Tibial nerve (tissue), 3 donors: ENCODE results near the gene LIN28B.
"Not testable (repeated sequence)": the region's sequence is repeated elsewhere in the genome, so short reads cannot be mapped to it uniquely, and the experiment has no call there.

Experiments used
- POLR2A ChIP-seq, 2 donors: fragments of 450-650 bp; IDR thresholded peaks; one replicate each; pipeline ENCODE4 v1.6.1; 2017; ENCODE audit warnings: antibody characterized with exemption in 2 of 2, mild to moderate bottlenecking in 2 of 2, moderate library complexity in 2 of 2
- TF ChIP-seq, protein P1 (sequence below), 5 experiments: fragments of 200-600 bp in 3 of 5; fragments of 450-650 bp in 2 of 5; sonication (generic) in 3 of 5; IDR thresholded peaks; one replicate each; pipeline ENCODE4 v1.5.1; 2016 to 2019; ENCODE audit warnings: antibody characterized with exemption in 5 of 5, mild to moderate bottlenecking in 3 of 5, moderate library complexity in 2 of 5

DNA sequence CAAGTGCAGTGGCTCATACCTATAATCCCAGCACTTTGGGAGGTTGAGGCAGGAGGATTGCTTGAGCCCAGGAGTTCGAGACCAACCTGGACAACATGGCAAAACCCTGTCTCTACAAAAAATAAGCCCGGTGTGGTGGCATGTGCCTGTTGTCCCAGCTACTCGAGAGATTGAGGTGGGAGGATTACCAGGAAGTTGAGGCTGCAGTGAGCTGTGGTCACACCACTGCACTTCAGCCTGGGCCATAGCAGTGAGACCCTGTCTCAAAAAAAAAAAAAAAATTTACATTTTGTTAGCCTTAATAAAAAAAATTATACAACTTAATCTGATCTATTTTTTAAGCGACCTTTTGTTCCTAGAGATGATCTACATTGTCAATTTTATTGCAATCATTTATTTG, 56.6 kb downstream of the LIN28B start:
- TF ChIP-seq, protein P1, sequence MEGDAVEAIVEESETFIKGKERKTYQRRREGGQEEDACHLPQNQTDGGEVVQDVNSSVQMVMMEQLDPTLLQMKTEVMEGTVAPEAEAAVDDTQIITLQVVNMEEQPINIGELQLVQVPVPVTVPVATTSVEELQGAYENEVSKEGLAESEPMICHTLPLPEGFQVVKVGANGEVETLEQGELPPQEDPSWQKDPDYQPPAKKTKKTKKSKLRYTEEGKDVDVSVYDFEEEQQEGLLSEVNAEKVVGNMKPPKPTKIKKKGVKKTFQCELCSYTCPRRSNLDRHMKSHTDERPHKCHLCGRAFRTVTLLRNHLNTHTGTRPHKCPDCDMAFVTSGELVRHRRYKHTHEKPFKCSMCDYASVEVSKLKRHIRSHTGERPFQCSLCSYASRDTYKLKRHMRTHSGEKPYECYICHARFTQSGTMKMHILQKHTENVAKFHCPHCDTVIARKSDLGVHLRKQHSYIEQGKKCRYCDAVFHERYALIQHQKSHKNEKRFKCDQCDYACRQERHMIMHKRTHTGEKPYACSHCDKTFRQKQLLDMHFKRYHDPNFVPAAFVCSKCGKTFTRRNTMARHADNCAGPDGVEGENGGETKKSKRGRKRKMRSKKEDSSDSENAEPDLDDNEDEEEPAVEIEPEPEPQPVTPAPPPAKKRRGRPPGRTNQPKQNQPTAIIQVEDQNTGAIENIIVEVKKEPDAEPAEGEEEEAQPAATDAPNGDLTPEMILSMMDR (IDR thresholded peaks at IDR 0.05): not testable (repeated sequence)
- TF ChIP-seq POLR2A (IDR thresholded peaks at IDR 0.05): not testable (repeated sequence)
